Osteoblast (primary cell): Measurements from ENCODE around the gene MAPRE2. TPM values are rescaled to one million over a fixed set of nuclear protein-coding genes. Genes with fewer than 3 reads are reported as not detected.
A peak's percentile ranks its signal among the peaks of the same experiment; 100 is the strongest.

Experiments used
- DNase-seq: peaks from one replicate; pipeline ENCODE4 v3.0.0; 2011; ENCODE audit warnings: low spot score, mixed read lengths; ENCODE audit not compliant: insufficient read length; ENCODE audit errors: missing footprints
- H2AFZ ChIP-seq: 2 replicates; pipeline ENCODE4 v1.6.0; 2011; ENCODE audit warnings: mild to moderate bottlenecking, low read length
- H3K27ac ChIP-seq: 2 replicates; pipeline ENCODE4 v1.5.1; 2011; ENCODE audit warnings: mild to moderate bottlenecking, low read depth, low read length, moderate library complexity
- H3K27me3 ChIP-seq: 2 replicates; pipeline ENCODE4 v1.6.0; 2012; ENCODE audit warnings: mild to moderate bottlenecking, control low read depth, inconsistent platforms, low read length, moderate library complexity; ENCODE audit not compliant: insufficient read depth
- H3K36me3 ChIP-seq: 2 replicates; pipeline ENCODE4 v1.5.1; 2011; ENCODE audit warnings: mild to moderate bottlenecking, low read length, control low read depth, moderate library complexity; ENCODE audit not compliant: insufficient read depth
- H3K4me1 ChIP-seq: 2 replicates; pipeline ENCODE4 v1.5.1; 2011; ENCODE audit warnings: mild to moderate bottlenecking, low read length, control low read depth, moderate library complexity; ENCODE audit not compliant: insufficient read depth
- H3K4me2 ChIP-seq: 2 replicates; pipeline ENCODE4 v1.6.0; 2011; ENCODE audit warnings: mild to moderate bottlenecking, low read length; ENCODE audit not compliant: insufficient read depth
- H3K4me3 ChIP-seq: fragments of 200-600 bp; sonication (generic); 3 replicates; pipeline ENCODE4 v1.5.1; 2012; ENCODE audit warnings: mild to moderate bottlenecking, low read length, inconsistent platforms; ENCODE audit not compliant: insufficient read depth
- H3K79me2 ChIP-seq: 2 replicates; pipeline ENCODE4 v1.6.0; 2012; ENCODE audit warnings: mild to moderate bottlenecking, low read length, control low read depth, inconsistent platforms; ENCODE audit not compliant: insufficient read depth
- H3K9me3 ChIP-seq: 2 replicates; pipeline ENCODE4 v1.5.1; 2011; ENCODE audit warnings: low read depth, low read length, control low read depth
- H4K20me1 ChIP-seq: 2 replicates; pipeline ENCODE4 v1.6.0; 2012; ENCODE audit warnings: mild to moderate bottlenecking, low read length, control low read depth; ENCODE audit not compliant: insufficient read depth
- total RNA-seq: library from RNA; depleted of rRNA; stranded (reverse); fragments of >200 nt; gene quantifications from 2 replicates; pipeline ENCODE4 v1.2.3, GENCODE V29; 2012
- TF ChIP-seq, protein P1 (sequence below): IDR thresholded peaks from 2 replicates; pipeline ENCODE4 v1.5.1; 2011; ENCODE audit warnings: mild to moderate bottlenecking, low read depth, low read length, moderate library complexity; ENCODE audit errors: extremely low read depth

The MAPRE2 gene
- total RNA-seq, 1 donor: 21.7 TPM

DNA sequence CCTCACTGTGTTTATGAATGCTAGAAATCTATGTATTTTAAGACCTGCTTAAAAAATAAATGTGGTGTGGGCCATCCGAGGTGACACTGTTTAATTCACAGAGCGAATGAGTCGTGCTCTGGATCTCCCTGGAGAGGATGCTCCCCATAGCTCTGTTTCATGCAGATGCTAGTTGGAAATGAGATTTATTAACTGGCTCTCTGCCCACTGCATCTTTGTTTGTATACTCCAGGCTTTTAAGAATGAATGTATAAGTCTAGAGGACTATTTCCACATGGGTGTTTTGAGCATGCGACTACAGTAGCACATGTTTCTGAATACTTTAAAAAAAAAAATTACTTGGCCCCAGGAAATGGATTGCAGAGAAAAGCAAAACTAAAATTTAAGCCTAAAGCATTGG, 3.9 kb downstream of the MAPRE2 start:
- peaks cover 62% of the 10 kb centered on the region for H3K79me2 ChIP-seq
- peak overlapping the region; percentile 25 for H2AFZ ChIP-seq
- no peaks in the 10 kb centered on the region for H3K27me3 ChIP-seq
- peak overlapping the region; percentile 68 for H3K4me2 ChIP-seq
- no peaks in the 10 kb centered on the region for H4K20me1 ChIP-seq
- no peak overlapping the region for H3K27ac ChIP-seq
- H3K9me3 ChIP-seq: no peaks in the 10 kb centered on the region
- peaks cover 42% of the 10 kb centered on the region for H3K4me1 ChIP-seq
- H3K4me3 ChIP-seq: no peak overlapping the region
- no peak for DNase-seq
- TF ChIP-seq, protein P1, sequence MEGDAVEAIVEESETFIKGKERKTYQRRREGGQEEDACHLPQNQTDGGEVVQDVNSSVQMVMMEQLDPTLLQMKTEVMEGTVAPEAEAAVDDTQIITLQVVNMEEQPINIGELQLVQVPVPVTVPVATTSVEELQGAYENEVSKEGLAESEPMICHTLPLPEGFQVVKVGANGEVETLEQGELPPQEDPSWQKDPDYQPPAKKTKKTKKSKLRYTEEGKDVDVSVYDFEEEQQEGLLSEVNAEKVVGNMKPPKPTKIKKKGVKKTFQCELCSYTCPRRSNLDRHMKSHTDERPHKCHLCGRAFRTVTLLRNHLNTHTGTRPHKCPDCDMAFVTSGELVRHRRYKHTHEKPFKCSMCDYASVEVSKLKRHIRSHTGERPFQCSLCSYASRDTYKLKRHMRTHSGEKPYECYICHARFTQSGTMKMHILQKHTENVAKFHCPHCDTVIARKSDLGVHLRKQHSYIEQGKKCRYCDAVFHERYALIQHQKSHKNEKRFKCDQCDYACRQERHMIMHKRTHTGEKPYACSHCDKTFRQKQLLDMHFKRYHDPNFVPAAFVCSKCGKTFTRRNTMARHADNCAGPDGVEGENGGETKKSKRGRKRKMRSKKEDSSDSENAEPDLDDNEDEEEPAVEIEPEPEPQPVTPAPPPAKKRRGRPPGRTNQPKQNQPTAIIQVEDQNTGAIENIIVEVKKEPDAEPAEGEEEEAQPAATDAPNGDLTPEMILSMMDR: no peak
- H3K36me3 ChIP-seq: no peaks in the 10 kb centered on the region

DNA sequence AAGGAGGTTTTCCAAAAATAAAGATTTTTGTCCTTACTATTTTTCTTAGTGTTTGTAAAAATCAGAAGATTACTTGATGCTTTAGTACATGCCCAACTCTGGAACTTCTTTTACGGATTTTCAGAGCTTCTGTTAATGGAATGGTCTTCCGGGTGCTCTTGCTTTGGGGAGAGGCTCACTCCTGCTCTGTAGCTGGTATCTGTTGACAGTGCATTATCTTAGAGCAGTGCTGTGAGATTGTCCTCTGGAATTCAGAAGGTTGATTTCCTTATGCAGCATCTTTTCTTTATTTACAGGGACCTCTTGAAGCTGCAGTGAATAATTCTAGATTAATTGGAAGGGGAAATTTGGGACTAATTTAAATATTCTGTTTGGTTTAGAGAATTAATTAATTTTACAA, 4.6 kb downstream of the MAPRE2 start:
- peak overlapping the region; percentile 17 for H2AFZ ChIP-seq
- peaks cover 67% of the 10 kb centered on the region for H3K79me2 ChIP-seq
- H3K4me1 ChIP-seq: peaks cover 47% of the 10 kb centered on the region
- no peaks in the 10 kb centered on the region for H3K9me3 ChIP-seq
- H3K27me3 ChIP-seq: no peaks in the 10 kb centered on the region
- peak overlapping the region; percentile 34 for H3K4me3 ChIP-seq
- no peaks in the 10 kb centered on the region for H3K36me3 ChIP-seq
- TF ChIP-seq, protein P1: no peak
- DNase-seq: no peak
- peak overlapping the region; percentile 68 for H3K4me2 ChIP-seq
- no peaks in the 10 kb centered on the region for H4K20me1 ChIP-seq
- H3K27ac ChIP-seq: no peak overlapping the region

DNA sequence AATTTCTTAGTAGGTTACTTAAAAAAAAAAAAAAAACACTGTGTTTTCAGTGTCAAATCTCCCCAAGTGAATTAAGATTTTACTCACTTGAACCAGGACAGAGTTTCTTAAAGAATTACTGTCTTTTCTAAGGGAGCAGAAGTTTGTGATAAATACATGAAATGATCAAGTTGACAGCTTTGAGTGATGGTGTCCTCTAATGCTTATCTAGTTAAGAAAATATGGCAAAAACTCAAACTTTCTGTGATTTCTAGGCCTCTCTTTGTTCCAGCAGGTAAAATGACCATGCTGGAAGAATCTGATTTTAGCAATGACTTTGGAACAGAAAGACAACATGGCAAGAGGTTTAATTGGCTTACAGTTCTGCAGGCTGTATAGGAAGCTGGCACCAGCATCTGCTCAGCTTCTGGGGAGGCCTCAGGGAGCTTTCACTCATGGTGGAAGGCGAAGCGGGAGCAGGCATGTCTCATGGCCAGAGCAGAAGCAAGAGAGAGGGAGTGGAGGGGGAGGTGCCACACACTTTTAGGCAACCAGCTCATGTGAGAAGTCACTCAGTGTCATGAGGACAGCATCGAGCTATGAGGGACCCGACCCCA, 6.6 kb downstream of the MAPRE2 start:
- Histone ChIP-seq H3K4me1 (peaks cover 38% of the 10 kb centered on the region), H3K4me3 (no peak overlapping the region), H2AFZ (no peak overlapping the region), H3K27ac (no peak overlapping the region), H3K9me3 (no peaks in the 10 kb centered on the region), H4K20me1 (no peaks in the 10 kb centered on the region), H3K4me2 (no peak overlapping the region), H3K79me2 (peaks cover 65% of the 10 kb centered on the region), H3K36me3 (no peaks in the 10 kb centered on the region), H3K27me3 (no peaks in the 10 kb centered on the region)
- no peak for DNase-seq
- TF ChIP-seq, protein P1: no peak

DNA sequence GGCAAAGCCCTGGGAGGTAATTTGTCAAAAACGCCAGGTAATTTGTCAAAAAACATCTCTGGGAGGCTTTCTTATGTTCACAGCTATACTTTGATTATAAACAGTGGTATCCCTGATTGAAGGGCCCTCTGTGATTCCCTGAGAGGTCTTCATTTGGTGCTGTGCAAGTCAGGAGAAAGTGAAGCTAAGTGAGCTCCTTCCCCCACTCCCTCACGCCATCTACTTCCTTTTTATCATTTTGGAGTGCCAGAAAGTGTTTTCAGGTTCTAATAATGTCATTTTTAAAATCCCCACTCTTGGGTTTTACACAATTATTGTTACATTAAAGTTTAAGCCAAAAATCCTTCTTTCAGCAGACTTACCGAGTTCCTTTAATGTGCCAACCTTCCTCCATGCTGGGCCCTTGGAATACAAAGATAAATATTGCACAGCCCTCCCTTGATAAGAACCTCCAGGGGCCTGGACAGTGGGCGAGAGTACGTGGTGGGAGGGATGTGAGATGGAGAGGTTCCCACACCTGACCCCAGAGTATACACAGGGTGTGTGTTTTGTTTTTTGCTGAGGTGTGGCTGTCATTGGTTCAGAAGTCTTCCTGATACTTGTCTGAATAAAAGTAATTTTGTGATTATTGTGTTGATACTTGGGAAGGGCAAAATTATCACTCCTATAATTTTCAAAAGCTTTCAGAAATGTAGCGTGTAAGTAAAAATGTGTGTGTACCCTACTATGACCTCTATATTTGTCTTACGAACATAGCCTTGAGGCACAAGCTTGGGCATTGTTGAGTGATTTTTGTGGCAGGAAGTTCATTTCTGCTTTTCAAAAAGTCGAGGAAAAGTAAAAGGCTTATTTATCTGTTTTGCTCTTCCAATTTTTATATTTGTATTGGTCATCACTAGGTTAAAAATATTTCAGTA, 8.2 kb downstream of the MAPRE2 start:
- Histone ChIP-seq H3K27me3 (no peaks in the 10 kb centered on the region), H3K4me3 (peak overlapping the region; percentile 17), H3K27ac (peak overlapping the region; percentile 24), H2AFZ (peak overlapping the region; percentile 32), H3K36me3 (no peaks in the 10 kb centered on the region), H3K9me3 (no peaks in the 10 kb centered on the region), H4K20me1 (no peaks in the 10 kb centered on the region), H3K4me2 (peak overlapping the region; percentile 68), H3K4me1 (peaks cover 30% of the 10 kb centered on the region), H3K79me2 (peaks cover 52% of the 10 kb centered on the region)
- TF ChIP-seq, protein P1: no peak
- DNase-seq: no peak
